ENCODE measurements around the gene ARFGAP3.

The ARFGAP3 gene

GRCh38 chr22:42820045-42820763 is 36.9 kb downstream of the ARFGAP3 start:
- peak in 1 of 2 experiments; percentile 8 for DNase-seq (ENCODE audit: low read depth in 2 of 2)

- DNase-seq (ENCODE audit: low read depth in 2 of 2): no peak
These were observed 37.5 kb downstream of the ARFGAP3 start for GRCh38 chr22:42819412-42820044.

GRCh38 chr22:42817556-42817955 is 39.5 kb downstream of the ARFGAP3 start:
- no peak for DNase-seq (ENCODE audit: low read depth in 2 of 2)

- no peak for DNase-seq (ENCODE audit: low read depth in 2 of 2)
These were observed 40.7 kb downstream of the ARFGAP3 start for GRCh38 chr22:42816336-42816735.

- no peak for DNase-seq (ENCODE audit: low read depth in 2 of 2)
These were observed 42.5 kb downstream of the ARFGAP3 start for GRCh38 chr22:42814616-42815015.

- no peak for DNase-seq (ENCODE audit: low read depth in 2 of 2)
These were observed 42.9 kb downstream of the ARFGAP3 start for GRCh38 chr22:42814215-42814614.

GRCh38 chr22:42813501-42813900 is 43.6 kb downstream of the ARFGAP3 start:
- no peak for DNase-seq (ENCODE audit: low read depth in 2 of 2)

GRCh38 chr22:42811459-42811858 is 45.6 kb downstream of the ARFGAP3 start:
- no peak for DNase-seq (ENCODE audit: low read depth in 2 of 2)

GRCh38 chr22:42808521-42808920 is 48.6 kb downstream of the ARFGAP3 start:
- no peak for DNase-seq (ENCODE audit: low read depth in 2 of 2)

GRCh38 chr22:42807185-42807584 is 49.9 kb downstream of the ARFGAP3 start:
- DNase-seq (ENCODE audit: low read depth in 2 of 2): no peak

- no peak for DNase-seq (ENCODE audit: low read depth in 2 of 2)
These were observed 50.9 kb downstream of the ARFGAP3 start for GRCh38 chr22:42805998-42806830.

- no peak for DNase-seq (ENCODE audit: low read depth in 2 of 2)
These were observed 51.8 kb downstream of the ARFGAP3 start for GRCh38 chr22:42805016-42805997.

- DNase-seq (ENCODE audit: low read depth in 2 of 2): no peak
These were observed 53.7 kb downstream of the ARFGAP3 start for GRCh38 chr22:42803389-42803788.

GRCh38 chr22:42801252-42802080 is 55.6 kb downstream of the ARFGAP3 start:
- no peak for DNase-seq (ENCODE audit: low read depth in 2 of 2)

GRCh38 chr22:42800451-42801251 is 56.4 kb downstream of the ARFGAP3 start:
- DNase-seq (ENCODE audit: low read depth in 2 of 2): no peak

- DNase-seq (ENCODE audit: low read depth in 2 of 2): no peak
These were observed 57.3 kb downstream of the ARFGAP3 start for GRCh38 chr22:42799461-42800405.

- no peak for DNase-seq (ENCODE audit: low read depth in 2 of 2)
These were observed 58.0 kb downstream of the ARFGAP3 start for GRCh38 chr22:42799061-42799460.

GRCh38 chr22:42797011-42797410 is 60.1 kb downstream of the ARFGAP3 start:
- DNase-seq (ENCODE audit: low read depth in 2 of 2): no peak

Data from fibroblast of skin of left biceps (primary cell).